Lower leg skin (tissue), 3 donors: ENCODE measurements around the gene DNAH8.

ENCODE experiments used
- POLR2A ChIP-seq, 2 donors: fragments of 450-650 bp; IDR thresholded peaks; one replicate each; pipeline ENCODE4 v1.6.1; 2016 to 2017; ENCODE audit warnings: antibody characterized with exemption in 2 of 2, mild to moderate bottlenecking in 1 of 2, moderate library complexity in 1 of 2
- TF ChIP-seq, protein P1 (sequence below), 3 donors: fragments of 450-650 bp; IDR thresholded peaks; one replicate each; pipeline ENCODE4 v1.5.1; 2016; ENCODE audit warnings: antibody characterized with exemption in 3 of 3, mild to moderate bottlenecking in 3 of 3, moderate library complexity in 2 of 3

DNA sequence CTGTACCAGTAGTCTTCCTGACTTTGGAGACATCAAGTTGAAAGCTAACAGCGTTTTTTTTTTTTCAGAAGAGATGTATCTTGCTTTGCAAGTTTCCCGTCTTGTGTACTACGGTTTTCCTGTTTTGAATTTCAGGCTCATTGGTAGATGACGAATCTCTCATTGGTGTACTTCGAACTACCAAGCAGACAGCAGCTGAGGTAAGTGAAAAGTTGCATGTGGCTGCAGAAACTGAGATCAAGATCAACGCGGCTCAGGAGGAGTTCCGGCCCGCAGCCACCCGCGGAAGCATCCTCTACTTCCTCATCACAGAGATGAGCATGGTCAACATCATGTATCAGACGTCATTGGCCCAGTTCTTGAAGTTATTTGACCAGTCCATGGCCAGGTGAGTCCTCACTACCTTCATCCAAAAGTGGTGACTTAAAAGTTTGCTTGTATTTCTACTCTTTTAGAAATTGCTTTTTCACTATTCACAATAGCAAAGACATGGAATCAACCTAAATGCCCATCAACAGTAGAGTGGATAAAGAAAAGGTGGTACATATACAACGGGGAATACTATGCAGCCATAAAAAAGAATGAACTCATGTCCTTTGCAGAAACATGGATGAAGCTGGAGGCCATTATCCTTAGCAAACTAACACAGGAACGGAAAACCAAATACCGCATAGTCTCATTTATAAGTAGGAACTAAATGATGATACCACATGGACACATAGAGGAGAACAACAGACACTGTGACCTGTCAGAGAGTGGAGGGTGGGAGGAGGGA is 222.9 kb downstream of the DNAH8 start:
- TF ChIP-seq, protein P1, sequence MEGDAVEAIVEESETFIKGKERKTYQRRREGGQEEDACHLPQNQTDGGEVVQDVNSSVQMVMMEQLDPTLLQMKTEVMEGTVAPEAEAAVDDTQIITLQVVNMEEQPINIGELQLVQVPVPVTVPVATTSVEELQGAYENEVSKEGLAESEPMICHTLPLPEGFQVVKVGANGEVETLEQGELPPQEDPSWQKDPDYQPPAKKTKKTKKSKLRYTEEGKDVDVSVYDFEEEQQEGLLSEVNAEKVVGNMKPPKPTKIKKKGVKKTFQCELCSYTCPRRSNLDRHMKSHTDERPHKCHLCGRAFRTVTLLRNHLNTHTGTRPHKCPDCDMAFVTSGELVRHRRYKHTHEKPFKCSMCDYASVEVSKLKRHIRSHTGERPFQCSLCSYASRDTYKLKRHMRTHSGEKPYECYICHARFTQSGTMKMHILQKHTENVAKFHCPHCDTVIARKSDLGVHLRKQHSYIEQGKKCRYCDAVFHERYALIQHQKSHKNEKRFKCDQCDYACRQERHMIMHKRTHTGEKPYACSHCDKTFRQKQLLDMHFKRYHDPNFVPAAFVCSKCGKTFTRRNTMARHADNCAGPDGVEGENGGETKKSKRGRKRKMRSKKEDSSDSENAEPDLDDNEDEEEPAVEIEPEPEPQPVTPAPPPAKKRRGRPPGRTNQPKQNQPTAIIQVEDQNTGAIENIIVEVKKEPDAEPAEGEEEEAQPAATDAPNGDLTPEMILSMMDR (IDR thresholded peaks at IDR 0.05), result no peak
- no peak for TF ChIP-seq POLR2A (IDR thresholded peaks at IDR 0.05)
